CD14-positive monocyte (primary cell): ENCODE measurements around the gene TYK2. TPM values are rescaled to one million over a fixed set of nuclear protein-coding genes. Genes with fewer than 3 reads are reported as not detected.
A peak's percentile ranks its signal among the peaks of the same experiment; 100 is the strongest.

Experiments
- DNase-seq, 3 donors: peaks; one replicate each; pipeline ENCODE4 v3.0.0-alpha.2; 2011 to 2022
- H2AFZ ChIP-seq: 2 replicates; pipeline ENCODE4 v1.6.0; 2012; ENCODE audit warnings: mild to moderate bottlenecking, low read depth, low read length, inconsistent platforms; ENCODE audit not compliant: insufficient read depth, poor library complexity, severe bottlenecking
- H3K27ac ChIP-seq, 2 donors: 1 replicate in 1 of 2; 2 replicates in 1 of 2; pipeline ENCODE4 v1.5.1; 2012 to 2013; ENCODE audit warnings: low read length in 2 of 2, control low read depth in 1 of 2, inconsistent platforms in 1 of 2, low read depth in 1 of 2, mild to moderate bottlenecking in 1 of 2
- H3K27me3 ChIP-seq, 2 donors: one replicate each; pipeline versions ENCODE4 v1.6.0 to v1.6.1; 2011 to 2013; ENCODE audit warnings: low read length in 2 of 2; ENCODE audit not compliant: control insufficient read depth in 2 of 2, insufficient read depth in 2 of 2
- H3K36me3 ChIP-seq, 2 donors: replicated peaks in 1 of 2; 1 replicate in 1 of 2; 2 replicates in 1 of 2; pipeline versions ENCODE4 v1.5.1 to v1.6.1; 2012 to 2013; ENCODE audit warnings: low read length in 2 of 2, control low read depth in 1 of 2, inconsistent platforms in 1 of 2, mild to moderate bottlenecking in 1 of 2; ENCODE audit not compliant: insufficient read depth in 2 of 2, control insufficient read depth in 1 of 2
- H3K4me1 ChIP-seq, 2 donors: 1 replicate in 1 of 2; 2 replicates in 1 of 2; pipeline versions ENCODE4 v1.5.1 to v1.6.1; 2012 to 2013; ENCODE audit warnings: low read length in 2 of 2, control low read depth in 1 of 2, inconsistent platforms in 1 of 2, mild to moderate bottlenecking in 1 of 2, moderate library complexity in 1 of 2; ENCODE audit not compliant: insufficient read depth in 2 of 2, control insufficient read depth in 1 of 2
- H3K4me2 ChIP-seq: replicated peaks from 2 replicates; pipeline ENCODE3; 2012; ENCODE audit warnings: low read length, moderate library complexity, mild to moderate bottlenecking; ENCODE audit not compliant: poor library complexity, severe bottlenecking; ENCODE audit errors: extremely low read depth
- H3K4me3 ChIP-seq, 3 experiments: fragments of 200-600 bp in 1 of 3; sonication (generic) in 1 of 3; replicated peaks in 1 of 3; 1 replicate in 2 of 3; 2 replicates in 1 of 3; pipeline ENCODE4 v1.5.1; 2011 to 2013; ENCODE audit warnings: low read length in 3 of 3, mild to moderate bottlenecking in 3 of 3, control low read depth in 2 of 3, low read depth in 2 of 3, inconsistent platforms in 1 of 3, moderate library complexity in 1 of 3
- H3K79me2 ChIP-seq: 2 replicates; pipeline ENCODE4 v1.6.0; 2012; ENCODE audit warnings: mild to moderate bottlenecking, control low read depth, inconsistent platforms, low read length, moderate library complexity; ENCODE audit not compliant: insufficient read depth
- H3K9ac ChIP-seq: 2 replicates; pipeline ENCODE4 v1.6.0; 2017; ENCODE audit warnings: low read length, mild to moderate bottlenecking; ENCODE audit not compliant: insufficient read depth, poor library complexity, severe bottlenecking
- H3K9me3 ChIP-seq, 2 donors: replicated peaks in 1 of 2; 1 replicate in 1 of 2; 2 replicates in 1 of 2; pipeline versions ENCODE4 v1.5.1 to v1.6.1; 2012 to 2013; ENCODE audit warnings: low read length in 2 of 2, control low read depth in 1 of 2; ENCODE audit not compliant: control insufficient read depth in 1 of 2, insufficient read depth in 1 of 2
- H4K20me1 ChIP-seq: 2 replicates; pipeline ENCODE4 v1.6.0; 2012; ENCODE audit warnings: mild to moderate bottlenecking, low read length, control low read depth, moderate library complexity; ENCODE audit not compliant: insufficient read depth
- H3K27ac Mint-ChIP-seq, 7 donors: one replicate each; pipeline ENCODE4 v1.8.0; 2020; ENCODE audit warnings: mild to moderate bottlenecking in 7 of 7, mixed read lengths in 7 of 7, moderate library complexity in 6 of 7, inconsistent platforms in 2 of 7
- H3K27me3 Mint-ChIP-seq, 3 donors: one replicate each; pipeline ENCODE4 v1.8.0; 2021 to 2022; ENCODE audit warnings: low read depth in 3 of 3, mild to moderate bottlenecking in 3 of 3, mixed read lengths in 3 of 3, moderate library complexity in 3 of 3, inconsistent platforms in 1 of 3
- H3K36me3 Mint-ChIP-seq, 2 donors: one replicate each; pipeline ENCODE4 v1.8.0; 2020; ENCODE audit warnings: mixed read lengths in 2 of 2, inconsistent platforms in 1 of 2, mild to moderate bottlenecking in 1 of 2
- H3K4me1 Mint-ChIP-seq: one replicate; pipeline ENCODE4 v1.8.0; 2020; ENCODE audit warnings: mild to moderate bottlenecking, mixed read lengths
- H3K4me3 Mint-ChIP-seq, 2 donors: one replicate each; pipeline ENCODE4 v1.8.0; 2020; ENCODE audit warnings: mild to moderate bottlenecking in 2 of 2, mixed read lengths in 2 of 2, moderate library complexity in 1 of 2
- H3K9me3 Mint-ChIP-seq, 7 donors: one replicate each; pipeline ENCODE4 v1.8.0; 2020 to 2022; ENCODE audit warnings: mixed read lengths in 7 of 7, mild to moderate bottlenecking in 6 of 7, moderate library complexity in 6 of 7, inconsistent platforms in 2 of 7
- CTCF ChIP-seq: fragments of 200-600 bp; IDR thresholded peaks from one replicate; pipeline ENCODE4 v1.8.0; 2022; ENCODE audit warnings: antibody characterized with exemption, mild to moderate bottlenecking
- WGBS: methylation state at CpG from one replicate; pipeline ENCODE4 v1.1.5; 2013; ENCODE audit warnings: missing lambda C conversion rate; ENCODE audit not compliant: insufficient coverage; 5-methylcytosine and 5-hydroxymethylcytosine counted together
- intact Hi-C, 2 donors: fragments of 100-400 bp; cut with micrococcal nuclease; formaldehyde crosslinking; loops; one replicate each; pipeline versions ENCODE4 v1.15.0 to v1.15.1; 2023
- polyA plus RNA-seq, 3 donors: library from polyadenylated mRNA; depleted of rRNA in 1 of 3; unstranded in 2 of 3; stranded (reverse) in 1 of 3; fragments of 300-500 nt in 2 of 3; fragments of >200 nt in 1 of 3; fragmentation: Illumina TruSeq in 2 of 3; gene quantifications; 1 replicate in 2 of 3; 2 replicates in 1 of 3; pipeline ENCODE4 v1.2.3, GENCODE V29; 2012 to 2021

The TYK2 gene
- polyA plus RNA-seq, 3 donors = 82.9 to 441 (median 113) TPM

- TF ChIP-seq CTCF = no peak
- H3K27me3 ChIP-seq = no peaks in the 10 kb centered on the region
- H3K4me1 ChIP-seq = peaks cover 28 to 32% of the 10 kb centered on the region in 2 donors
- peak overlapping the region; percentile 49 for H3K4me2 ChIP-seq
- peaks cover 18 to 20% of the 10 kb centered on the region in 2 donors for H3K36me3 ChIP-seq
- intact Hi-C loops = loop anchor here in 1 of 2 donors (2.0 to 5.0 kb wide), 2 partner anchors 14 to 36 kb away; partner anchors contain the start of genes RAVER1 and TYK2
- H4K20me1 ChIP-seq = no peaks in the 10 kb centered on the region
- peak overlapping the region; percentile 53 to 67 for H3K4me3 Mint-ChIP-seq
- no peaks in the 10 kb centered on the region for H3K9me3 ChIP-seq
- peaks cover 23% of the 10 kb centered on the region for H3K4me1 Mint-ChIP-seq
- peak overlapping the region; percentile 97 to 99 (median 99) for H3K27ac Mint-ChIP-seq
- H2AFZ ChIP-seq = peak overlapping the region; percentile 37
- peak; percentile 87 to 92 (median 91) for DNase-seq
- H3K9ac ChIP-seq = peak overlapping the region; percentile 76
- peaks cover 0 to 2% (median 0%) of the 10 kb centered on the region in 7 donors for H3K9me3 Mint-ChIP-seq
- peak overlapping the region; percentile 93 to 96 for H3K27ac ChIP-seq
- no peaks in the 10 kb centered on the region for H3K79me2 ChIP-seq
- 2% methylated on average over 5 of the region's 10 CpGs for WGBS
- peaks cover 0 to 2% (median 1%) of the 10 kb centered on the region in 3 donors for H3K27me3 Mint-ChIP-seq
- H3K4me3 ChIP-seq = peak overlapping the region in 1 of 3 experiments; percentile 48
- H3K36me3 Mint-ChIP-seq = peaks cover 15 to 25% of the 10 kb centered on the region in 2 donors
Measured at GRCh38 chr19:10346509-10346908, 33.9 kb downstream of the TYK2 start.

DNA sequence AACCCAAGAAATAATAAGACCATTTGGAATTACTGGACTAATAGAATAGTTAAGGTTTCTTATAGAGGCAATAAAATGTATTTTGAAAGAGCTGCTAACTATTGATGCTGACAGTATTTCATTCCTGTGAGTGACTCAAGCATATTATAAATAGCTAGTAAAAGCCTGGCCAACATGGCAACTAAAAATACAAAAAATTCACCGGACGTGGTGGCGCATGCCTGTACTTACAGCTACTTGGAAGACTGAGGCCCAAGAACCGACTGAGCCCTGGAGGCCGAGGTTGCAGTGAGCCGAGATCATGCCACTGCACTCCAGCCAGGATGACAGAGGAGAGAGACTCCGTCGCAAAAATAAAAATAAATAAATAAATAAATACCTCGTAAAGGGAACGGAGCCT, 35.6 kb downstream of the TYK2 start:
- peaks cover 2 to 8% of the 10 kb centered on the region in 2 donors for H3K36me3 Mint-ChIP-seq
- peaks cover 0 to 5% (median 1%) of the 10 kb centered on the region in 3 donors for H3K27me3 Mint-ChIP-seq
- H3K4me3 Mint-ChIP-seq = no peak overlapping the region
- no peaks in the 10 kb centered on the region for H3K9me3 ChIP-seq
- TF ChIP-seq CTCF = no peak
- H3K9me3 Mint-ChIP-seq = peaks cover 0 to 2% (median 0%) of the 10 kb centered on the region in 7 donors
- H2AFZ ChIP-seq = no peak overlapping the region
- H3K4me1 Mint-ChIP-seq = peaks cover 31% of the 10 kb centered on the region
- no peaks in the 10 kb centered on the region for H3K79me2 ChIP-seq
- 94% methylated on average over 4 of the region's 10 CpGs for WGBS
- H3K27ac ChIP-seq = peak overlapping the region in 1 of 2 donors; percentile 96
- peaks cover 38 to 40% of the 10 kb centered on the region in 2 donors for H3K4me1 ChIP-seq
- DNase-seq = no peak
- no peak overlapping the region for H3K4me3 ChIP-seq
- H3K27me3 ChIP-seq = no peaks in the 10 kb centered on the region
- no peaks in the 10 kb centered on the region for H4K20me1 ChIP-seq
- no peak overlapping the region for H3K4me2 ChIP-seq
- intact Hi-C loops = loop anchor here in 1 of 2 donors (2.0 to 5.0 kb wide), 2 partner anchors 38 to 74 kb away; partner anchors contain the start of genes ICAM1 and TYK2
- peaks cover 2 to 3% of the 10 kb centered on the region in 2 donors for H3K36me3 ChIP-seq
- peak overlapping the region; percentile 45 to 99 (median 62) for H3K27ac Mint-ChIP-seq
- H3K9ac ChIP-seq = no peak overlapping the region
